ENCODE measurements around the gene RAPH1. TPM values are rescaled to one million over a fixed set of nuclear protein-coding genes. Genes with fewer than 3 reads are reported as not detected.

Gene RAPH1
- total RNA-seq, 1 experiment from 2014 or later = 114 TPM

GRCh38 chr2:203344667-203345066, 190.4 kb downstream of the RAPH1 start:
- POLR2A ChIA-PET = no interaction called here
- Histone ChIP-seq H3K4me1 (no peaks in the 10 kb centered on the region), H3K9me3 (no peaks in the 10 kb centered on the region), H3K36me3 (ENCODE audit: control insufficient read depth, insufficient read depth, low read length) (peaks cover 3% of the 10 kb centered on the region; the same call in 1 of the 2 replicates), H3K27me3 (replicated peaks; ENCODE audit: control insufficient read depth, insufficient read depth, low read length) (no peaks in the 10 kb centered on the region), H3K4me3 (ENCODE audit: low read depth, low read length) (no peak overlapping the region)
- Mint-ChIP-seq H3K36me3 (ENCODE audit: insufficient read depth, unreplicated experiment) (peaks cover 10% of the 10 kb centered on the region), H3K4me3 (ENCODE audit: unreplicated experiment) (no peak overlapping the region), H3K27me3 (ENCODE audit: insufficient read depth, unreplicated experiment) (no peaks in the 10 kb centered on the region), H3K4me1 (ENCODE audit: low read depth, unreplicated experiment) (peaks cover 7% of the 10 kb centered on the region), H3K27ac (ENCODE audit: unreplicated experiment) (no peak overlapping the region), H3K9me3 (ENCODE audit: unreplicated experiment) (no peaks in the 10 kb centered on the region)
- TF ChIP-seq CTCF (IDR thresholded peaks at IDR 0.05; ENCODE audit: insufficient read depth in 1 of 2, low read depth in 1 of 2, low read length in 1 of 2, severe bottlenecking in 1 of 2, unreplicated experiment in 1 of 2) = no peak
- DNase-seq = no peak
- no TSS peak for BruUV-seq (replicated peaks)
- CTCF ChIA-PET = no interaction called here
- intact Hi-C loops (cut with micrococcal nuclease; ENCODE audit: unreplicated experiment) = no loop called here

Other genes starting within 250 kb of the RAPH1 start
- 58.6 and 60.0 TPM in 2 replicates for gene ABI2, start 206.9 kb downstream of the RAPH1 start, total RNA-seq (2022)
- 0.30 and 0.84 TPM in 2 replicates for gene CD28, start 171.3 kb upstream of the RAPH1 start, total RNA-seq (2022)

Data from Caco-2 (cell line).